Mucosa of descending colon (tissue), 3 donors: ENCODE results near the gene CERS6. TPM values are rescaled to one million over a fixed set of nuclear protein-coding genes. Genes with fewer than 3 reads are reported as not detected.

Experiments used
- ATAC-seq: fragments of 200-7000 bp; cut with Tn5 transposase; one replicate; pipeline ENCODE4 v1.9.1; 2020; ENCODE audit warnings: mild to moderate bottlenecking, moderate library complexity
- DNase-seq, 3 donors: peaks; one replicate each; pipeline ENCODE4 v3.0.0-alpha.2; 2020
- H3K36me3 ChIP-seq: fragments of 200-600 bp; one replicate; pipeline ENCODE4 v1.8.0; 2021; ENCODE audit warnings: low read depth, mild to moderate bottlenecking
- H3K4me1 ChIP-seq: fragments of 200-600 bp; one replicate; pipeline ENCODE4 v1.8.0; 2021; ENCODE audit warnings: low read depth, mild to moderate bottlenecking
- H3K4me3 ChIP-seq: fragments of 200-600 bp; one replicate; pipeline ENCODE4 v1.8.0; 2021; ENCODE audit warnings: mild to moderate bottlenecking
- H3K9me3 ChIP-seq: fragments of 200-600 bp; one replicate; pipeline ENCODE4 v1.8.0; 2021; ENCODE audit warnings: mild to moderate bottlenecking
- intact Hi-C, 2 donors: fragments of 100-400 bp; cut with DNase I in 1 of 2; cut with micrococcal nuclease in 1 of 2; formaldehyde crosslinking; loops; one replicate each; pipeline versions ENCODE4 v1.11.0 to v1.11.1; 2022; cut with DNase I, micrococcal nuclease
- total RNA-seq, 3 donors: library from RNA; stranded (reverse); fragmentation: NEBNext Ultra II Directional in 2 of 3; extraction: Animal tissue kit (Norgen Biotek cat#: 25700) in 2 of 3; gene quantifications; one replicate each; pipeline versions ENCODE4 v1.2.1 to v1.2.4, GENCODE V29; 2021 to 2023
- TF ChIP-seq, protein P1 (sequence below): fragments of 200-600 bp; IDR thresholded peaks from one replicate; pipeline ENCODE4 v1.8.0; 2022; ENCODE audit warnings: antibody characterized with exemption, mild to moderate bottlenecking
- donor health status: DM: no; HTN: no; CAD: no; lungs with moderate emphysema.
- donor health status: DM: no; HTN: no; CAD: no.
- donor health status: DM: no; HTN: yes; CAD: no.

CERS6 gene
- total RNA-seq, 3 donors from 2014 or later = 27.4 to 67.2 (median 65.0) TPM

DNA sequence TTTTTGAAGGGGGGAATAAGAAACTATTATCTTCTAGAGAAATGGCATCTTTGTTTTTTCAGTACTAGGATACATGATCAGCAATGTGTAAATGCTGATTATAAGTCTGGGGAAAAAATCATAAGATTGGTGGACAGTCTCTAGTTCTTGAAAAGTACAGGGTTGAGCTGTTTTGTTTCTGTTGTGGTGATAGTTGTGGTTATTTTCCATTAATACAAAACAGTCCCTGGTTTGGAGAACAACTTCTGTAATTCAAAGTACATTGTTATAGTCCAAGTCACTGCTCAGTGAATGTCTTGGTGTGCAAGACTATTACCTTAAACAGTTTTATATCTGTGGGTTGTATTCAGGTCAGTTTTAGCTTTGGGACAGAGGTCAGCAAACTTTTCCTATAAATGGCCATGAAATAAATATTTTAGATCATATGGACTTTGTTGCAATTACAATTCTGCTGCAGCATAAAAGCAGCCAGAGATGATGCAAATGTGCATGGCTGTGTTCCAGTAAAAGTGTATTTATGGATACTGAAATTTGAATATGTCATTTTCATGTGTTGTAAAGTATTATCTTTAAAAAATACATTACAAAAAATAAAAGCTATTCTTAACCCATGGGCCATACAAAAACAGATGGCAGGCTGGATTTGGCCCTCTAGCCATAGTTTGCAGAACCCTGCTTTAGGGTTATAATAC lies 111.0 kb downstream of the CERS6 start:
- Histone ChIP-seq H3K4me1 (no peaks in the 10 kb centered on the region), H3K36me3 (no peaks in the 10 kb centered on the region), H3K4me3 (no peak overlapping the region), H3K9me3 (no peaks in the 10 kb centered on the region)
- TF ChIP-seq, protein P1, sequence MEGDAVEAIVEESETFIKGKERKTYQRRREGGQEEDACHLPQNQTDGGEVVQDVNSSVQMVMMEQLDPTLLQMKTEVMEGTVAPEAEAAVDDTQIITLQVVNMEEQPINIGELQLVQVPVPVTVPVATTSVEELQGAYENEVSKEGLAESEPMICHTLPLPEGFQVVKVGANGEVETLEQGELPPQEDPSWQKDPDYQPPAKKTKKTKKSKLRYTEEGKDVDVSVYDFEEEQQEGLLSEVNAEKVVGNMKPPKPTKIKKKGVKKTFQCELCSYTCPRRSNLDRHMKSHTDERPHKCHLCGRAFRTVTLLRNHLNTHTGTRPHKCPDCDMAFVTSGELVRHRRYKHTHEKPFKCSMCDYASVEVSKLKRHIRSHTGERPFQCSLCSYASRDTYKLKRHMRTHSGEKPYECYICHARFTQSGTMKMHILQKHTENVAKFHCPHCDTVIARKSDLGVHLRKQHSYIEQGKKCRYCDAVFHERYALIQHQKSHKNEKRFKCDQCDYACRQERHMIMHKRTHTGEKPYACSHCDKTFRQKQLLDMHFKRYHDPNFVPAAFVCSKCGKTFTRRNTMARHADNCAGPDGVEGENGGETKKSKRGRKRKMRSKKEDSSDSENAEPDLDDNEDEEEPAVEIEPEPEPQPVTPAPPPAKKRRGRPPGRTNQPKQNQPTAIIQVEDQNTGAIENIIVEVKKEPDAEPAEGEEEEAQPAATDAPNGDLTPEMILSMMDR = no peak
- no peak for ATAC-seq
- no peak for DNase-seq
- intact Hi-C loops = no loop called here

DNA sequence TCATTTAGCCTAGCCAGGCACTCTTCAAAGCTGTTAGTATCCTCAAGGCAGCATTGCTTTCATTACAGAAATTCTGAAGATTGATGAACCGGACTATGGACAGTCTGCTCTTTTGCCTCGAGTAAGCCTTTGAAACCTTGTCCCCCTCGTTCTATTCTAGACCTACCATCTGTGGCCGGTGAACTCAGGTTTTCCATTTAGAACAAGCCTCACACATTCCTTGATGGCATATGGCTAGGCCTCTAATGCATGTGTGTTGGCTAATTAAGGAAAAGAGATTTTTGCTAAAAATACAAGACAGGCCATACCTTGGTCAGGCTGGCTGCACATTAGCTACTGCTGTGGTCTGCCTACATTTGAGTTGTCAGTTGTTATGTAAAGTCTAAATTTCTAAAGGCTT lies 111.8 kb downstream of the CERS6 start:
- no peak for ATAC-seq
- Histone ChIP-seq H3K4me1 (no peaks in the 10 kb centered on the region), H3K4me3 (no peak overlapping the region), H3K36me3 (no peaks in the 10 kb centered on the region), H3K9me3 (no peaks in the 10 kb centered on the region)
- intact Hi-C loops = no loop called here
- TF ChIP-seq, protein P1 = no peak
- DNase-seq = no peak

DNA sequence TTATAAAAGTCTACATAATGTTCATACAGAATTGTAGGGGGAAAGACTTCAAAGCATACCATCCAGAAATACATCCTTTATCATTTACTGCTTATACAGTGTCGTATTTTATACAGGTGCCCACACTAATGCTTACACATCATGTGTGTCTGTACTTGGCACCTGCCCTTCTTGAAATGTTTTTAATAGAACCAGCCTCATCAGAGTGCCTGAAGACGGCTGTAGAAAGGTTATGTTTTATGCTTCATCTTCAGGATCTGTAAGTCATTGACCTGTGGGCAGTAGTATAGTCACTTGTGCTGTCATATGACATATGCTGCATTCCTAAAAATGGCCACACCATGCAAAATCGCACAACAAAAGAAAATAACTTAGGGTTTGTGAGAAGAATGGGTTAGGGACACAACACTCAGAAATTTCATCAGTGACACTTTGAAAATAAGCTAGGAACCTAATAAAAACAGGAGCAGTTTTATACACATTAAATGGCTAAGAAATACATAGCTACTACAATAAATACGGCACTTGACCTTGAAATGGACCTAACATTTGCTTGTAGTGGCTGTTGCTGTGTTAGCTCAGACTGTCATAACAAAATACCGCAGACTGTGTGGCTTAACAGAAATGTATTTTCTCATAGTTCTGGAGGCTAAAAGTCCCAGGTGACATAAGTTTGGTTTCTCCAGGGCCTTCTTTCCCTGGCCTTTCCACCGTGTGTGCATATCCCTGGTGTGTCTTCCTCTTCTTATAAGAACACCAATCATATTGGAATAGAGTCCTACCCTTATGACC lies 112.6 kb downstream of the CERS6 start:
- TF ChIP-seq, protein P1 = no peak
- ATAC-seq (no peak), DNase-seq (no peak)
- Histone ChIP-seq H3K4me1 (no peaks in the 10 kb centered on the region), H3K36me3 (no peaks in the 10 kb centered on the region), H3K9me3 (no peaks in the 10 kb centered on the region), H3K4me3 (no peak overlapping the region)
- intact Hi-C loops = no loop called here

DNA sequence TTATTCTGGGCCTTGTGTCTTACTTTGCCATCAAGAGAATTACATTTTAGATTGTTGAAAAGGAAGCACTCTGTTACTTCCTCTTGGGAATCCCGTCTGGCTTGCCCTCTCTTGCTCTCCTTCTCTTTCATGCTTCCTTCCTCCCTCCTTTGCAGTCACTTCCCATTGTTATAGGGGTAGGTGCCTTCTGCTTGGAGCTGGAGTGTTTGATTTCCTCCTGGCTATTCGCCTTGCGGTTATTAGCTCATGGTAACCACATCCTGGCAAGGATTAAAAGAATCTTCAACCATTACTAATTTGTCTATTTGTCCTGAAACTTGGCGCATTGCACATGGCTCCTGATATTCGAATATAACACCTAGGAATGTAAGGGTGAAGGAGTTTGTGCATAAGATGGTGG lies 115.0 kb downstream of the CERS6 start:
- ATAC-seq = no peak
- no peaks in the 10 kb centered on the region for H3K36me3 ChIP-seq
- H3K4me3 ChIP-seq = no peak overlapping the region
- TF ChIP-seq, protein P1 = no peak
- no peak for DNase-seq
- H3K4me1 ChIP-seq = no peaks in the 10 kb centered on the region
- H3K9me3 ChIP-seq = no peaks in the 10 kb centered on the region
- intact Hi-C loops = no loop called here

DNA sequence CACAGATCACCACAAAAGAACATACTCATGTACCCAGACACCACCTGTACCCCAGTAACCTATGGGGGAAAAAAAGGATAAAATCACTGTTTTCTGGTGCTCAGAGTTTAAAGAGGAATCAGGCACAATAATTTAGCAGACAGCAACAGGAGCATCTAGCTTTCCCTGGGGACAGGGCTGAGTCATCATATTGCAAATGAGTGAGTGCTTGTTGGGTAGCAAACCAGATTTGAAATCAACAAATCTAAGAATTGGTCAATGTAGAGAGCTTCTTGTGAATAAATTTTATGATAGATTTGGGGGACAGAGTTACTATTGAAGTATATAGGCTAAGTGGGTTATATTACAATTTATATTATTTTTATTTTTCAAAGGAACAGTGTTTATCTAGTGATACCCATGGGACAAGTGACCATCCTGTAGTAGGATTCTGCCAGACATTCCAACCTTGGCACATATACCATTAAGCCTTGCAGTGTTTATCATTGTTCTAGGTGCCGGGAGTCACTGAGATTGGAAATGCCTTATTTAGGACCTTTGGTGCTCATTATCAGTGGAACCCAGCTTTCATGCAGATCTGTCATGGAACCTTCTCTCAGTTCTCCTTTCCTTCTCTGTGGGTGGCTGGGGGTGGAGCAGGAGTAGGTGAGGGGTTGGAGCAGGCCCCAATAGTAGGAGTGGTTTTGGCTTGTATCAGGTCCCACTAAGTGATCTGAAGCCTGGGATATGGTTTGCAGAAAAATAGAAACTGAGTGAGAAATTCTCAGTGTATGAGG lies 117.2 kb downstream of the CERS6 start:
- Histone ChIP-seq H3K4me1 (no peaks in the 10 kb centered on the region), H3K9me3 (no peaks in the 10 kb centered on the region), H3K36me3 (no peaks in the 10 kb centered on the region), H3K4me3 (no peak overlapping the region)
- ATAC-seq = no peak
- no peak for DNase-seq
- intact Hi-C loops = no loop called here
- TF ChIP-seq, protein P1 = no peak
